Hematopoietic multipotent progenitor cell treated with erythropoietin and hydrocortisone succinate and interleukin-3 and kit ligand, for 15 days (in vitro differentiated cells): ENCODE data around the gene ADAM12.

Source experiments
- DNase-seq: peaks from one replicate; pipeline ENCODE4 v3.0.0-alpha.2; 2015; ENCODE audit warnings: low spot score

The ADAM12 gene

GRCh38 chr10:126387931-126388911, at the start of gene ADAM12:
ADAM12 (minus strand) TSS chr10:126388477; CDS start chr10:126388145, 332 bp downstream.
- no peak for DNase-seq

DNA sequence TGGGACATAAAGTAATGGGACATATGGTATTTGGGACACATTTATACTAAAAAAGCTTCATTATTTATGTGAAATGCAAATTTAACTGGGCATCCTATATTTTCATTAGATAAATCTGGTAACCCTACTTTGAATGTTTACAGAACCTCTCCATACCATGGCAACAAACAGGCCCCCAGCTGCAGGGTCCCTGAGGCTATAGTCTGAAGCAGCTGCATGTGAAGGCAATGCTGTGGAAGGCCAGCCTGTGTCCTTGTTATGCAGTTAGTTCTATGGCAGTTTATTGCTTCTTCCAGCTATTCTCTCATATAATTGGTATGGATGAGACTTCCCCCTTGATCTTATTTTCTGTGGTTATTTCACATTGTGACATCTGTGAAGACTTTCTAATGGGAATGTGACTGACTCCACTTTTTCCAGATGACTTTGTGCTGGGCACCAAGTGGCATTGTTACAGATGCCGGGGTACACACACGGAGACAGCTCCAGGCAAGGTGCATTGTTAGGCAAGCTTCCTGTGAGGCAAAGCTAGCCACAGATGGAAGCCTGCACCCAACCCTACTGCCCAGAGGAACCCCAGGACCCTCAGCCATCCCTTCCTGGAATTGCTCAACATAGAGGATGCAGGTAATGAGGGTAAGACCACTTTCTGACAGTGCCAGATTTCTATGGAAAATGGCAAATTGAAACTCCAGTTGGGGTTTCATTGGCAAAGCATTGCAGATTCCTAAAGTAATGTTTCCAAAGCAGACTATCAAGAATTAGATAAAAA, 49.5 kb upstream of the ADAM12 start:
- no peak for DNase-seq

- no peak for DNase-seq
Observed at GRCh38 chr10:126434235-126434634, 46.0 kb upstream of the ADAM12 start.

DNA sequence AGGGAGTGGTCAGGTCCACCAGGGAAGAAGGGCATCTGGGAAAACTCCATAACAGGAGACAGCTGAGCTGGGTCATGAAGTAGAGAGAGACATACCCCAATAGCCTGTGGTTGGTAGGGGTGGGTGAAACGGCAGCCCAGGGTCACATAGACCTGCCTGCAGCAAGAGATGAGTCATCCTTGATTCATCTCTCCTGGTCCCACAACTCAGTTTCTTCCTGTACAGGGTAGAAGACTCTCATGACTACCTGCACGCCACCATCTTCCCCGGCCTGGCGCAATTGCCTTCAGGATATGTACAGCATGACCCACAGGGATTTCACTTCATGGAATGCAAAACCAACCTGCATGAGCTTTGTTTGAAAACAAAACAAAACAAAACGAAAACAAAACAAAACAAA, 45.1 kb upstream of the ADAM12 start:
- no peak for DNase-seq

GRCh38 chr10:126432507-126432906, 44.2 kb upstream of the ADAM12 start:
- DNase-seq = no peak

DNA sequence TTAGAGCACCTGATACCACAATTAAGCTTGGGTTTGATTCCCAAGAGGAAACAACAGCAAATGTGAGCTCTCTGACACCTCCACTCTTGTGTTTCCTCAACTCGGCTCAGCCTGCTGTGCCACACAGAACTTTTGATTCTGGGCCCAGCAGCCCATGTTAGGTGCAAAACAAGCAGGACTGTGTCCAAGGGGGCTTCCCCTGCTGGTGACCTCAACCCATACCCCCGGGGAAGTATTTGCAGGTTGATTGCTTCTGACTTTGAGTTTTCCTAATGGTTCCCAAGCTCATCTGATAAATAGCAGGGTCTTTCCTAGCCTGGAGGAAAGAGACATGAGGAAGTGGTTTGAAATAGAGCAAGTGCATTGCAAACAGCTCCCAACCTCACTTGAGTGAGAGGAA, 43.5 kb upstream of the ADAM12 start:
- no peak for DNase-seq

DNA sequence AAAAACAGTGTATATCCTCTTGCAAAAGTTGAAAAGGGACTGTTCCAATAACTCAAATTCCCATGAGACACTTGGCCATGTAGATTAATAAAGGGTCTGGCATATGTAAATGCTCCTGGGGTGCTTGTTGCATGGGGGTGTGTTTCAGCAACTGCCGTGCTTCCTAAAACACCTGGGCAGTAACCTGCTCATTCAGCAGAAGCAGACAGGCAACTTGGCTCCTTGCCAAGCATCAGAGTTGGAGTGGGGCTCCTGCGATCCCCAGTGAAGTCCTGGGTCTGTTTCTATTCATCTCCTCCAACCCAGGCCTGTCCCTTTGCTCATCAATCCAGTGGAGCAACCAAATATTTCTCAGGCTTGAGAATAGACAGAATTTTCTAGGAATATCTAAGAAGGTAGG, 42.2 kb upstream of the ADAM12 start:
- no peak for DNase-seq

DNA sequence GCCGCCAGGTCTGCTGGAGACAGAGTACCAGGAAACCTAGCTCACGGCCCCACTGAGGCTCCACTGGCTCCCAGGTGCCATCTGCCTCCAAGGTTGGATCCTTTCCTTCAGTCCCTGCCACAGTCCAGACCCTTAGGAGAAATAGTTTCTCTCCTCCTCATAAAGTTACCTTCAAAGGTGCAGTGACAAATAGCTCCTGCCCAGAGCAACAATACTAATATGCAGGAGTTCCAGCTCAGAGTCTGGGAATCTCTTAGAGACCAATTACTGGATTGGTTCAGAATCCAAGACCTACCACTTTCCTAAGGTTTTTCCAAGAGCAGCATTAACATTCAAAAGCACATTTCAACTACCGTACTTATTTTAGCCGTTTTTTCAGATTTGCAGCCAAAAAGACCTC, 41.0 kb upstream of the ADAM12 start:
- no peak for DNase-seq

DNA sequence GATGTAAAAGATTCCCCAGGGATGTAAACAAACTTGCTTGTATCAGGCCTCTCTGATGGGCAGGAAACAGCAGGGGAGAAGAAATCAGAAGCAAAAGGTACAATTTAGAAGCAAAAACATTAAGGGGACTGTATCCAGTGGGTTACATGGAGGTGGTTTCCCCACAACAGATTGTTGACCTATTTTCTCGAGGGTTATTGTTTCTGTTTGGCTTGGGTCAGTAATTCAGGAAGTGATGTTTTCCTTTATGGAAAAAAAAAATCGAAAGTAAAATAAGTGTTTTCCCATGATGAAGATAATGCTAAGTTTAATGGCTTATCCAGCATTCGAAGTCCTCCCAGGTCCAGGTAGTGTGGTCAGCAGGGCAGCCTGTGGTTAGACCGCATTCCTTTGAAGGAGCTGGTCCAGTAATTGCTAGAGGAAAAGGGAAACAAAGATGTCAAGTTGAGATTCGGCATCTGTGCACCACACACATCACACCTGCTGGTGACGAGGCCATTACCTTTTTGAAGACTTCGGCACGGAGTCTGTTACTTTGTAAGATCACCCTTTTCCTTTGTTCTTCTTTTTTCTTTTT, 37.3 kb upstream of the ADAM12 start:
- DNase-seq = no peak

DNA sequence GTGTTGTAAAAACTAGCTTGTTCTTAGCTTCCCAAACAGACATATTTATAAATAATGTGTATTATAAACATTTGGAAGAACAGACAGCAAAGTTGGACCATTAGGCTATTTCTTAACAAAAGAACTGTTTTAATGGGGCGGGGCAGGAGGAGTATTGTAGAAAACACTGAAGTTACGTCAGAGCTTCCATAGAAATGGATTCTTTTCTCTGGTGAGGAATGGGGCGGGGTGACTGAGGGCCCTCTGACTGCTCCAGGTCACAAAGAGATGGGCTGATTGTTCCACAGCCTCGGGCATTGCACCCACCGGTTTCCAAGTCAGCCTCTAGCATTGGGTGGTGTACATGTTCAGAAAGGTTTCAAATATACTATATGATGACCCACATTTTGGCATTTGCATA, 36.8 kb upstream of the ADAM12 start:
- no peak for DNase-seq

DNA sequence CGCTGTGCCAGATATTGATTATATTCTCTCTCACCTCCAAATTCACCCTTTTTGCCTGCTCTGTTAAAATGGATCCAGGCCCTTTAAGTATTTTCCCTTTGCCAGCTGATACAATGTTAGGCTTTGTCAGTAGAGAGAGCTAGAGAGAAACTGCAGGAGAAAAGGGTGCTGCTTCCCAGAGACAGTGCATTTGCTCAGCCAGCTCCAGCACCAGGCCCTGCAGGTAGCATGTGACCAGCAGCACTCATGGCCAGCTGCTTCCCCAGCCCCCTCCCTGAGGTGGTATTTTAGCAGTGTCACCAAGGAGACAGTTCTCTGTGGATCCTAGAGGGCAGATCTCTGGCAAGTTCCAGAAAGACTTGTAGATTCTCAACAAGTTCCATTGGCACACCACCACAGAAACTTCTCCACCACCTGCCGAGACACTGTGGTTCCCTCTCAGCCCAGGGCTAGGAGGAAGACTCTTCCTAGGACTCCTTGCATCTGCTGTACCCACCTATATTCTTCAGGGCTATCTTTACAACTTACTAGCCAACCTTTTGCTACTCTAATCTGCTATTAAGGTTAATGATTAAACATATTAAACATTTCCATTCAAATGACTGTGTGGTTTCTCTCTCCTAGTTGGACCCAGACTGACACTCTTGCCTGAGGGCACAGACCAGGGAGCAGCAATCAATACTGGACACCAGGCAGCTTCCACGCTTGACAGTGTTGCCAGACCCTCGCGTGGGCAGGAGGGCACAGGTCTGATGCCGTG, 35.6 kb upstream of the ADAM12 start:
- DNase-seq = no peak

GRCh38 chr10:126422567-126422966, 34.3 kb upstream of the ADAM12 start:
- DNase-seq = no peak

GRCh38 chr10:126421756-126422256, 33.5 kb upstream of the ADAM12 start:
- no peak for DNase-seq

DNA sequence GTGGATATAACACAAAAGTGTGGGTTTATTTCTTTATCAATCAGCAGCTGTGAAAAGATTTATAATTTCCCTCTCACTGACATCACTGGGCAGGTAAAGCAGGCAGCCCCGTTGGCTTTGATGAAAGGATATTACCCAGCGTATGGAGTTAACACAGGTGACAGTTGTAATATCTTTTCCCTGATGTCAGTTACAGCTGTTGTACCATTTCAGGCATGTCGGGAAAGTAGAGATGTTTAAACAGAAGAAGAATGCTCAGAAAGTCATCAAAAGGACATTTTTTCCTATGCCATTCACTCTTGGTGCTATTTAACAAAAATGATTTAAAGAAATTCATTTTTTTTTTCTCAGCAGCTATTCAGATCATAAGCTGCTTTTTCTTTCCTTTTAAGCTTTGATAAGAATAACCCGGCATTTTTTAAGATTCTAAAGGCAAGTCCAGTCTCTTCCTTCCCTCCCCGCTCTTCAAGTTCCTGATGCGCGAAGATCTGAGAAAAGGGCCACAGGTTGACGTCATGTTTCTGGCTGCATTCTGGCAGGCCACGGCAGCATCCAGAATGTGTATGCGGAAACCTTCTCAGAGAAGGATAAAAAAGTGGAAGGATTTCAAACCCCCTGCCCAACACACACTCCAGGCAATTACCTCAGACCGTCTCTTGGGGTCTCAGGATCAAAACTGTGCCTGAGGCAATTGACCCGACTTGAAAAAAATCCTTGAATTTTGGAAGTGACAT, 32.5 kb upstream of the ADAM12 start:
- DNase-seq = no peak

GRCh38 chr10:126417220-126417825, 29.0 kb upstream of the ADAM12 start:
- no peak for DNase-seq

DNA sequence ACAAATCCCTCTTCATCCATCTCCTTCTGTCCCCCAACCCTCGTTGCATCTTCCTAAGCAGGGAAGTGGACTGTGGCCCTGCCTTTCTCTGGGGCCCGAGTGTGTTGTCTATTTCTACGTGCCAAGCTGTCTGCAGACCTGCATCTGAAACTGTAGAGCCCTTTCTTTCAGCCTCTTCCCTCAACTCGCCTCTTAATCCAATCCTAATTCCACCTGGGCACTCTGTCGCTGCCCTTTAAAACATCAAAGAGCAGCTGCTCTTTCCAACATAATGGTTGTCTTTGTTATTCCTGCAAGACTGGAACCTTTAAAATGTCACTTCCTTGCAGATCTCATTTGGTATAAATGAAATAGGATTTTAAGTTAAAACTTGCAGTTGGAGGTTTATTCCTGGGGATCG, 21.5 kb upstream of the ADAM12 start:
- DNase-seq = no peak

GRCh38 chr10:126408953-126409641, 20.8 kb upstream of the ADAM12 start:
- DNase-seq = no peak

GRCh38 chr10:126407831-126408230, 19.6 kb upstream of the ADAM12 start:
- no peak for DNase-seq

GRCh38 chr10:126405239-126405775, 17.0 kb upstream of the ADAM12 start:
- no peak for DNase-seq
